ENCODE data around the gene POR. TPM values are rescaled to one million over a fixed set of nuclear protein-coding genes. Genes with fewer than 3 reads are reported as not detected.
"Not testable (repeated sequence)": the region's sequence is repeated elsewhere in the genome, so short reads cannot be mapped to it uniquely, and the experiment has no call there.

The POR gene
- total RNA-seq (2014; rRNA removed; shearing (Covaris generic)): 56.8 and 90.1 TPM in 2 replicates

DNA sequence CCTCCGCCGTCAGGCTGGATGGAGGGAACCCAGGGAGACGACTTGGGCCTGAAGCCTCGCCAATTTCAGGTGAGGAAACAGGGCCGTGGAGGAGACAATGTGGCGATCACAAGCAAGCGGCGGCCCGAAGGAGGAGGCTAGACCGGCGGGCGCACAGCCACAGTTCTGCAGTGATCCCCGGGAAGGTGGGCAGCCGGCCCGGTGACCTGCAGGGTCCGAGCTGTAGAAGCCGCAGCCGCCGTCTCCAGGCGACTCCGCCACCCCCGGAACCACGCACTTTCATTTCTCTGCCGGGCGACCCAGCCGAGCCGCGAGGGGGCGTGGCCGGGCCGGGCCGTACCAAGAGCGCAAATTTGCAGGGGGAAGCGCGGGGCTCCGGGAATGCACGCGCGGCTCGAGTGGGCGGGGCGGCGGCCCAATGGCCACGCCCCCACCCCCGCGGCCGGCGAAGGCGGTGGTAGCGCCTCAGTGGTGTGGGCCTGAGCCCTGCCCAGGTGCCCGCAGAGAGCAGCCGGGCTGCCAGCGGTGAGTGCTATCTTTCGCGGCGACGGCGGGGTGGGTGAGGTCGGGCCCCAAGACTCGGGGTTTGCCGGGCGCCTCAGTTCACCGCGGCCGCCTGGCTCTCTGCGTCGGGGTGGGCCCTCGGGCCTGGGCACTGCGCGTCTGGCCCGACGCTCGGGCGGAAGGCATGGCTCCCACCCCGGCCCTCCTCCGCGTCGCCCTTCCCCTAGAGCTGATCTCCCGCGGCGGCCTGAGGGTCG, at the start of gene POR:
Gene POR, plus strand, starts transcription at position 501 of the 761 bp plus-strand sequence. CDS start 38,847 bp downstream, outside the sequence.
- DNase-seq (ENCODE audit: low read depth): peak; percentile 90

DNA sequence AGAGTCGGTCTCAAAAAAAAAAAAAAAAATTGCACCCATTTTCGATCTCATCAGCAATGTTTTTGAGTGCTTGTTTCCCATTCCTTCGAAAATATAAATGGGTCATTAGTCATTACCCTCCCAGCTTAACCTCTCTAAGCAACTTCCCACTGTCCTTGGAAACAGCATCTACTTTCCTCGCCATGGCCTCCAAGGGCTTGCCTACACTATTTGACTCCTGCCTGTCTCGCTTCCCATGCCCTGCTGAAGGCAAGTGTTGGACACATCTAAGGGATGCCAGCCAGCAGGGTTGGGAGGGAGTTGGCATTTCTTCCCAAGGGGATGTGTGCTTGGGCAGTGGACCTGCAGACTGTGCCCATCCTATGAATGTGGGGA, 48.9 kb upstream of the POR start:
- DNase-seq (ENCODE audit: low read depth): peak; percentile 57

GRCh38 chr7:75866489-75867389, 48.2 kb upstream of the POR start:
- DNase-seq (ENCODE audit: low read depth): peak; percentile 70

- DNase-seq (ENCODE audit: low read depth): no peak
These were observed 47.6 kb upstream of the POR start for GRCh38 chr7:75867390-75867717.

- no peak for DNase-seq (ENCODE audit: low read depth)
These were observed 46.8 kb upstream of the POR start for GRCh38 chr7:75868153-75868552.

GRCh38 chr7:75869776-75870379, 45.1 kb upstream of the POR start:
- DNase-seq (ENCODE audit: low read depth): peak; percentile 77

DNA sequence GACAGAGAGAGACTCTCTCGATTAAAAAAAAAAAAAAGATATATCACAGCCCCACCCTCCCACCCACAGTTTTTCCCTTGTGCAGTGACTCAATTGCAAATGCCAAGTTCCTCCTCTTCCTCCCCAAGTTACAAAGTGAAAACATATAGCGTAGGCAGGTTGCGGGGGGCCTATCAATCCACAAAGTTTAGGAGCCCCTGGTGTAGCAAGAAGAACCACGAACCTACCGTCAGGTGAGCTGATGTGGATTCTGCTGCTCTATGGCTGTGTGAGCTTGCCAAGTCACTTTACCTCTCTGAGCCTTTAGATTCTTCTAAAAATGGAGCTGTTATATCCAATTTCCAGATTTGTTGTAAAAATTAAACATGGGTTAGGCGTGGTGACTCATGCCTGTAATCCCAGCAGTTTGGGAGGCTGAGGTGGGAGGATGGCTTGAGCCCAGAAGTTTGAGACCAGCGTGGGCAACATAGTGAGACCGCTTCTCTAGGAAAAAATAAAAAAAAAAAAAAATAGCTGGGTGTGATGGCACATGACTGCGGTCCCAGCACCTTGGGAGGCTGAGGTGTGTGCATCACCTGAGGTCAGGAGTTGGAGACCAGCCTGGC, 44.3 kb upstream of the POR start:
- DNase-seq (ENCODE audit: low read depth): no peak

- DNase-seq (ENCODE audit: low read depth): peak; percentile 52
These were observed 42.7 kb upstream of the POR start for GRCh38 chr7:75872073-75872782.

DNA sequence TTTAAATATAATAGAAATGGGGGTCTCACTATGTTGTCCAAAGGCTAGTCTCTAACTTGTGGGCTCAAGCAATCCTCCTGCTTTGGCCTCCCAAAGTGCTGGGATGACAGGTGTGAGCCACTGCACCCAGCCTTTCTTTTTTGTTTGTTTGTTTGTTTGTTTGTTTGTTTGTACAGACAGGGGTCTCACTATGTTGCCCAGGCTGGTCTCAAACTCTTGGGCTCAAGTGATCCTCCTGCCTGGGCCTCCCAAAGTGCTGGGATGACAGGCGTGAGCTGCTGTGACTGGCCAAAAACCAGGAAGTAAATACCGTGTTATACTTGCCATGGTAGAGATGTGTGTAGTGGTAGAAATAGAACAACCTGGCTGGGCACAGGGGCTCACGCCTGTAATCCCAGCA, 40.8 kb upstream of the POR start:
- DNase-seq (ENCODE audit: low read depth): not testable (repeated sequence)

DNA sequence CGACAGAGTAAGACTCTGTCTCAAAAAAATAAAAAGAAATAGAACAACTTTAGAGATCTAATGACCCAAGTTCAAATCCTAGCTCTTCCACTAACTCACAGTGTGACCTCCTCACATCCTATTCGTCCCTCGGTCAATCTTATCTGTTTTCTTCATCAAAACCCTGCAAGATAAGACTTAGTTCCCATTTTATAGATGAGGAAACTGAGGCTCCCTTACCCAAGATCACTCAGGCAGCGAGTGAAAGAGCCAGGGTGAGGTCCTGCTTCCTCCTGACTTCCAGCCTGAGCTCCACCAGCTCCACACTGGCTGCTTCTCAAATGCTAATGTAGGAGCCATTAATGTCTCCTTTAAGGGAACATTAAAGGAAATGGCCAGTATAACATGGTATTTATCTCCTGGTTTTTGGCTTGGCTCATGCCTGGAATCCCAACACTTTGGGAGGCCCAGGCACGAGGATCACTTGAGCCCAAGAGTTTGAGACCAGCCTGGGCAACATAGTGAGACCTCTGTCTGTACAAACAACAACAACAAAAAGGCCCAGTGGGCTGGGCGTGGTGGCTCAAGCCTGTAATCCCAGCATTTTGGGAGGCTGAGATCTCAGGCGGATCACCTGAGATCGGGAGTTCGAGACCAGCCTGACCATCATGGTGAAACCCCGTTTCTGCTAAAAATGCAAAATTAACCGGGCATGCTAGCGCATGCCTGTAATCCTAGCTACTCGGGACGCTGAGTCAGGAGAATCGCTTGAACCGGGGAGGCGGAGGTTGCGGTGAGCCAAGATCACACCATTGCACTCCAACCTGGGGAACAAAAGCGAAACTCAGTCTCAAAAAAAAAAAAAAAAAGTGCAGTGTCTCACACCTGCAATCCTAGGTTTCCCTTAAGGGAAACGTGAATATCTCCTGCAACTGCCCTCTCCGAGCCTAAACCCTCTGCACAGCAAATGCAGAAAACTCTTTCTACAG, 39.6 kb upstream of the POR start:
- DNase-seq (ENCODE audit: low read depth): no peak

DNA sequence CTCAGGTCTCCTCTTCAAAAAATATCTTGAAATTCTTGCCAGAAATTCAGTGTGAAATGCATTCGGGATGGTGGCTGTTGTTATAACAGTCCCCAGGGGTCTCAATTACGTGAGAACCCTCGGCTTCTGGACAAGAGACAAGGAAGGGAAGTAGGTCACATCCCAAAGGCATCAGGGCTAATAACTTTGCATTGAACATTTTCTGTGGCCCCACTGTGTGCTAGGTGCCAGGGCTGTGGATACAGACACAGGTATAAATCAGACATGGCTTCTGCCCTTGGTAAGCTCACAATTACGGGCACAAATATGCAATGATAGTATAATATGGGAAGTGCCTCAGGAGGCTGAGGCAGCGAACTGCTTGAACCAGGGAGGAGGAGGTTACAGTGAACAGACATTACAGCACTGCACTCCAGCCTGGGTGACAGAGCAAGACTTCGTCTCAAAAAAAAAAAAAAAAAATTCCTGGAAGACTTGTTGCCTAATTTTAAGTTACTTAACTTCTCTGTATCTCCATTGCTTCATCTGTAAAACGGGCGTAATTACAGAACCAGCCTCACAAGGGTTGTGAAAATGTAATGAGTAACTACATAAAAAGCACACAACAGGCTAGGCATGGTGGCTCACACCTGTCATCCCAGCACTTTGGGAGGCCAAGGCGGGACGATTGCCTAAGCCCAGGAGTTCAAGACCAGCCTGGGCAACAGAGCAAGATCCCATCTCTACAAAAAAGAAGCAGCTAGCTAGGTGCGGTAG, 38.7 kb upstream of the POR start:
- DNase-seq (ENCODE audit: low read depth): no peak

DNA sequence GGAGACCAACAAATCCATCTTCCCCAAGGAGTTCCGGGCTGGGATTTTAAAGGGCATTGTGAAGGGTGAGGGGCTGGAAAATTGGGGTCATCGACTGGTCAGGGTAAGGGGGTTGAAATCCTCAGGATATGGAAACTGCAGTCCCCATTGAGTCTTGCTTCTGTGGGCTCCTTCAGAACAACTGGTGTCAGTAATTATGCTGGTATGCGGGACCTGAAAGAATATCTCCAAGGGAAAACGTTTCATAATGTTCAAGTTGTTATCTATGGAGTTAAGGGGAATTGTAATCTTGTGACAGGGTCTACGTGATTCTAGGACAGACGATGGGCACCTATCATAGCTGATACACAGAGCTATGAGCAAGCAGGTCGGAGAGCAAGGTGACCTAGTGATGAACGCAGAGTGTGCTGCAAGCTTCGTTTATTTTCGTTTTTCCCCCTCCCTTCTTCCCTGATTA, 36.6 kb upstream of the POR start:
- no peak for DNase-seq (ENCODE audit: low read depth)

- DNase-seq (ENCODE audit: low read depth): peak; percentile 93
These were observed 36.0 kb upstream of the POR start, which contains the start of gene RHBDD2 for GRCh38 chr7:75878769-75879611. Gene RHBDD2, plus strand, starts transcription at chr7:75879034. Its CDS starts 49 bp downstream, at chr7:75879083.

- peak; percentile 40 for DNase-seq (ENCODE audit: low read depth)
These were observed 35.2 kb upstream of the POR start for GRCh38 chr7:75879771-75880184.

DNA sequence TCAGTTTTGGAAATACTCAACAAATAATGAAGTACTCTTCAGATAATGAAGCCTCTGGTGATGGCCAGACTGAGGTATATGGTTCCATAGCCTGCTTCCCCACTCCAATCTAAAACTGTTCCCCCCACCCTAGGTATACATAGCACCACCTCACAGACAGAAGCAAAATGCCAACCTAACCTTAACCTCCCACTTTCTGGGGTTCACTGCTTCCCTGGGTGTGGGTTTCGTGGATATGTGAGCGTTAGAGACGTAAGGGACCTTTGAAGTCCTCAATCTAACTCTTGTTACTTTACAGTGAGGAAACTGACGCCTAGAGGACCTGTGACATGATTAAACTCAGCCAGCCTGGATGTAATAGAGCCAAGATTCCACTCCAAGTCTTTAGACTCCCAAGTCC, 34.7 kb upstream of the POR start:
- no peak for DNase-seq (ENCODE audit: low read depth)

DNA sequence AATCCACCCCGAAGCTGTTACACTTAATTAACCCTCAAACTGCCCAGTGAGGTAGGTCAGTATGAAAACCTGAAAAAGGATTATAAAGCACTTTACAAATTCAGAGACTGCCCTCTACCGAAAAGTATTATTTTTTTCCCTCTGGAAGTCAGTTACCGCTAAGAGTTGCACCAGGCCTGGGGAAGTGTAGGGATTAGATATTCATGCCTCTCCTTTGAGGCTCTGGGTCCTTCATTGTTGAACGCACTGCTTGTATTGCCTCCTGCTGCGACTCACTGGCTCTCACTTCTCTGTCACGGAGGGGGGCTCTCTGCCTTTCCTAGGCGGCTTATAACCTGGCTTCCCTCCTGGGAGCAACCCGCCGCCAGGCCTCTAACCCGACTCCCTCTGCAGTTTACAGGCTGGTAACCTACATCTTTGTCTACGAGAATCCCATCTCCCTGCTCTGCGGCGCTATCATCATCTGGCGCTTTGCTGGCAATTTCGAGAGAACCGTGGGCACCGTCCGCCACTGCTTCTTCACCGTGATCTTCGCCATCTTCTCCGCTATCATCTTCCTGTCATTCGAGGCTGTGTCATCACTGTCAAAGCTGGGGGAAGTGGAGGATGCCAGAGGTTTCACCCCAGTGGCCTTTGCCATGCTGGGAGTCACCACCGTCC, 33.4 kb upstream of the POR start:
- DNase-seq (ENCODE audit: low read depth): no peak

- not testable (repeated sequence) for DNase-seq (ENCODE audit: low read depth)
These were observed 31.6 kb upstream of the POR start for GRCh38 chr7:75883265-75883824.

All from M059J (cell line).